Measurements from ENCODE around the gene FOXP3.
"Not testable (repeated sequence)": the region's sequence is repeated elsewhere in the genome, so short reads cannot be mapped to it uniquely, and the experiment has no call there.

Gene FOXP3

DNA sequence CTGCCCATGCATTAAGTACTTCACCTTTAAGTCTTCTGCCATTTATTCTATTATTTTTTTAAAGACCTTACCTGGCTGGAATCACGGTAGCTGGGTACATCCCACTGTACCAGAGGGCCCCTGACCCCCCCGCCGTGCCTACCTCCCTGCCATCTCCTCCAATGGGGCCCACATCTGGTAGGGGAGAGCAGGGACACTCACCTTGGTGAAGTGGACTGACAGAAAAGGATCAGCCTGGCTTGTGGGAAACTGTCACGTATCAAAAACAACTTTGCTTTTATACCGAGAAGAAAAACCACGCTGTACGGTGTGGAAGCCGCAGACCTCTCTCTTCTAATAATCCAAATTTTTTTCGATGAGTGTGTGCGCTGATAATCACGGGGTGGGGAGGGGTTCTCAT, at the start of gene FOXP3:
Gene FOXP3, minus strand, starts transcription at position 251 of the 400 bp plus-strand sequence. CDS start 6,205 bp downstream, outside the sequence.
- no peak for DNase-seq

DNA sequence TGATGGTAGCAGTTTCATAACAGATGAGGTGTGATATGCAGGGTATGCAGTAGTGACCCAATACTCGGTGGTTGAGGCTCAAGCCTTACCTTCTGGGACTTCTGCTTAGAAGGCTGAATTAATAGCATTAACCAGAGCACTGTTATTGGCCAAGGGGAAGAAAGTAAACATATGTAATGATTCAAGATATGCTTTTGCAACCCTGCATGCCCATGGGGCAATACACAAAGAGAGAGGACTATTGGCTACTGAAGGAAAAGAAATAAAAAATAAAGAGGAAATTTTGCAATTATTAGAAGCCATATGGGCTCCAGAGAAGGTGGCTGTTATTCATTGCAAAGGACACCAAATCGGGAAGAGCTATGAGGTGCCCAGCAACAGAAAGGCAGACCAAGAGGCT, 47.7 kb upstream of the FOXP3 start:
- no peak for DNase-seq

- DNase-seq, result no peak
Observed at GRCh38 chrX:49310371-49310770, 45.9 kb upstream of the FOXP3 start.

DNA sequence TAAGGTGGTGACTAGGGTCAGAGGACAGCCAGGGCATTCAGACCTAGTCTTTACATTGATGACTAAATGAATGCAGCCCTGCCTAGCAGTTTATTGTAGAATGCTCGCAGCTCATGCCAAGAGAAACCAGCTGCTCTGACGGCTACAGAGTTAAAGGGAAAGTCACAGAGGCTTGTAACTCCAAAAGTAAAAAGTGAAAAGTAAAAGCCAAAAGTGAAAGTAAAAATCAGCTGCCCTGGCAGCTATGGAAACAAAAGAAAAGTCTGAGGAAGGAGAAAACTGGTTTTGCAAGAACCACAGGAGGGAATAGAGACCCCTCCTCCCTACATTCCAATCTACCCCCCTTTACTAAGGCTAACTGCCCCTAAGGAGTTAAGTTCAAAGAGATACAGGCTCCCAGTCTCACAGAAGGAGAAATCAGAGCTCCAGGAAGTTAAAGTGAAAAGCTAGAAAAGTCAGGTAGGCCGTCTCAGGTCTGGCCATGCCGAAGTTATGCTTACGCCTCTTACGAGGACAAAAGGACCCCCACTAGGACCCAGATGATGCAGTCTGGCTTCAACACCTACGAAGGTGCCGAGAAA, 45.0 kb upstream of the FOXP3 start:
- DNase-seq, result no peak

GRCh38 chrX:49308604-49309269, 44.2 kb upstream of the FOXP3 start:
- no peak for DNase-seq

- not testable (repeated sequence) for DNase-seq
Observed at GRCh38 chrX:49307775-49308174, 43.3 kb upstream of the FOXP3 start.

DNA sequence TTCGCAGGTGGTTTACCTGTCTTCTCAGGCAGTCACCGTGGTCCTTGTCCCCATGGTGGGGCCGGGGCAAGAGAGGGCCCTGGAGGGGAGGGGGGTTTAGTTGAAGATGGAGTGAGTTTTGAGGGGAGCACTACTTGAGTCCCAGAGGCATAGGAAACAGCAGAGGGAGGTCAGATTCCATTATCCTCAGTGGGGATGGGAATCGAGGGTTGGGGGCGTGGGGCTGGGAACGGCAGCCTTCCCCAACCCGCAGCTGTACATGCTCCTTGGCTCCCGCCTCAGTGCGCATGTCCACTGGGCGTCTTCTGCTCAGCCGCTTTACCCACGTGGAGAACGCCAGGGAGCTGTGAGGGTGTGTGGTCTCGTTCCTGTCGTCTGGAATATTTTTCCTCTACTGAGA, 38.8 kb upstream of the FOXP3 start, which contains the start of gene GAGE10:
Gene GAGE10, plus strand, starts transcription at position 301 of the 400 bp plus-strand sequence. CDS start 1,214 bp downstream, outside the sequence.
- no peak for DNase-seq

GRCh38 chrX:49300703-49301102, 36.2 kb upstream of the FOXP3 start:
- DNase-seq, result no peak

GRCh38 chrX:49299293-49299692, 34.8 kb upstream of the FOXP3 start:
- not testable (repeated sequence) for DNase-seq

DNA sequence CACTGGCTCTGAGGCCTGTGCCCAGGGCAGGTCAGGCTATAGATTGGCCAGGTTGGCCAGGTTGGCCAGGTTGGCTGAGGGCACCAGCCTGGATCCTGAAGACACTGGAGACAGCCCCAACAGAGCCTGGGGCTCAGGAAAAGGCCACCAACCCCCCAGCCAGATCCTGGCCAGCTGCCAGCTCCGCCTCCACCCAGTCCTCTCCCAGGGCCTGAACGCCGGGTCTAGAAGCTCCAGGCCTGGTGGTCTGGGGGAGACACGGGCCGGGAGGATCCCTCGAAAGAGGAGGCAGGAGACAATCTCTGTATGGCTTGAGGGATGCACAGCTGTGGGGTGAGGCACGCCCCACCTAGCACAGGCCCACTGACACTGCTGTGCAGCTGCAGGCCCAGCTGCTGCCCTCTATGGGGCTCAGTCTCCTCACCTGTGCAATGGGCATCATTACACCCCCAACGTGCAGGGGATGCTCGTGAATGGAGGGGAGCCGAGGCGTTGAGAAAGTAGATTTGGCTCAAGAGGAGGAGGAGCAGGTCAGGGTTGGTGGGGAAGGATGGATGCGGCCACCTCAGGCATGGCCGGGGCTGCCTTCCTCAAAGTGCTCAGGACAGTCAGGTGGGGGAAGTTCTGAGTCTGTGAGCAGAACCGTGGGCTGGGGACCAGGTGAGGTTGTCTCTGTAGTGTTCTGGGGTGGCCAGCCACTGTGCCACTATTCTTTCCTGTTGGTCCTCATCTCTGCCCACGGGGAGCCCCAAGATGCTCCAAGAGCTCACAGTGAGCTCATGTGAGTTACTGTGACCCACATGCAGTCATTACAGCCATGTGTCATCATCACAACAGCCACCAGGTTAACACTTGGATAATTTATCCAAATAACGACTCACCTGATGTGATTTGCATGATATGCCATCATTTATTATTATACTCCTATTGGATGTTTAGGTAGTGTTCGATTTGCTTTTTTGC, 28.2 kb upstream of the FOXP3 start:
- no peak for DNase-seq

GRCh38 chrX:49291615-49292337, 27.3 kb upstream of the FOXP3 start:
- peak; percentile 18 for DNase-seq

DNA sequence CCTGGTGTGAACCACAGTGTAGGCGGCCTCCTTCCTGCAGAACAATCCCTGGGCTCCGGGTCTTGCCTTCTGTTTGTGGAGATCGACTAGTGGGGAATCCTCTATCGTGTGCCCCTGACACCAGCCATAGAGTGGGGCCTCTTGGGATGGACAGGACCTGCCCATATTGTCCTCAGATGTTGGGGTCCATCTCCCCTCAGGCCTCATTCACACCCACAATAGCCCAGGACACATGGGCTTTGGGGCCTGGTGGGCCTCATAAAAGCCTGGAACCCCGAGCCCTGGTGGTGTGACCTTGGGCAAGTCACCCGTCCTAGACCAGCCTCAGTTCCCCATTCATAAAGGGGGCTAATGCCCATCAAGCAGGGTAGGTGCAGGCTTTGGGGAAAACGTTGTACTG, 25.7 kb upstream of the FOXP3 start:
- no peak for DNase-seq

DNA sequence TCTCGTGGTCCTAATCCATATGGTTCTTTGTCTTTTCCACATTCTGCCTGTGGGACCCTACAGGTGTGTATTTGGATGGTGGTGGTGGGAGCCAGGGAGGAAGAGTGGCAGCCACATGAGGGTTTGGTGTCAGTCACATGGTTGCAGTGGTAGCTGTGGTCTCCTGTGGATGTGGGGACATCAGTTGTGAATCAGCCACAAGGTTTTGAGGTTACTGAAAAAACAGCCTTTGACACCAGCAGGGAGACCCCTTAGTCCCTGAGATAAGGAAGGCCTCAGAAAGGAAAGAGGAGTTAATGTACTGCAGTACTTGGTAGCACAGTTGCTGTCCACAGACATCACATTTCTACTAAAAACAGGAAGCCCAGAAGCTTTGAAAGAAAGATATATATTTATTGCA, 23.2 kb upstream of the FOXP3 start:
- no peak for DNase-seq

DNA sequence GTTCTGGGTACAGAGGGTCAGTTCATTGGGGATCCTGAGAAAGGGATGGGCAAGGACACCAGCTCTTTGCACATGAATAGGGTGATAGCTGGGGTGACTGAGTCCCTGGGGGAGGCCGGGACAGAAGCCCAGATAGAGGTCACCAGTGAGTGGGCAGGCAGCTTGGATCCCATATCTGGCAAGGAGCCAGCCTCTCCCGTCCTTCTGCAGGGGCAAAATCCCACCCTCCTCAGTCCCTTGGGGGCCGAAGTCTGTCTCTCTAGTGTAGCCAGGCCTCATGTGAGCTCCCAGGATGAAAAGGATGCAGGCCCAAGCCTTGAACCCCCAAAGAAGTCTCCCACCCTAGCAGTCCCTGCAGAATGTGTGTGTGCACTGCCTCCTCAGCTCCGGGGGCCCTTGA, 22.1 kb upstream of the FOXP3 start:
- no peak for DNase-seq

GRCh38 chrX:49286136-49286535, 21.6 kb upstream of the FOXP3 start:
- no peak for DNase-seq

DNA sequence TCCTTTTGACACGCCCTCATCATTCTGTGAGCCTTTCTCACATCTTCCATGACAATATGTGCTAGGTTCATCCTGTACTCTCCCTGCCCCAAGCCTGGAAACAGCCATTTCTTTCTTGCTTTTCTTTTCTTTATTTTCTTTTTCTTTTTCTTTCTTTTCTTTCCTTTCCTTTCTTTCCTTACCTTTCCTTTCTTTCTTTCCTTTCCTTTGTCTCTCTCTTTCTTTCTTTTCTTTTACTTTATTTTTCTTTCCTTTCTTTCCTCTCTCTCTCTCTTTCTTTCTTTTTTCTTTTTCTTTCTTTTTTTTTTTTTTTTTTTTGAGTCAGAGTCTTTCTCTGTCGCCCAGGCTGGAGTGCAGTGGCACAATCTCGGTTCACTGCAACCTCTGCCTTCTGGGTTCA, 19.7 kb upstream of the FOXP3 start:
- DNase-seq, result no peak

- no peak for DNase-seq
Observed at GRCh38 chrX:49282647-49283011, 18.1 kb upstream of the FOXP3 start.

- no peak for DNase-seq
Observed at GRCh38 chrX:49278081-49278480, 13.6 kb upstream of the FOXP3 start.

DNA sequence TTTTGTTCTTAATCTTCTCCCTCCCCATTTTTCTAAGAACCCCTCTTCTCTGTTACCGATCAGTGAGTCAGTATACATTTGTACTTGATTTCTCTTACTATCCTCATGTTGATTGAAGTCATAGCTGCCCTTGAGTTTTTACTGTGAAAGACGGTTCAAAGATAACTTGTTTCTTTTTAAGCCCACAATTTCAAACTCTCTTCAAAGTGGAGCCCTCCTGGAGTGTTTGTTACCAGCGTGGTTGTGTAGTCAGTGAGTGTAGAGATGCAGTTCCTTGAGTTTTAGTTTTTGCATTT, 13.0 kb upstream of the FOXP3 start:
- no peak for DNase-seq

GRCh38 chrX:49276671-49277534, 12.4 kb upstream of the FOXP3 start:
- DNase-seq, result peak; percentile 49

DNA sequence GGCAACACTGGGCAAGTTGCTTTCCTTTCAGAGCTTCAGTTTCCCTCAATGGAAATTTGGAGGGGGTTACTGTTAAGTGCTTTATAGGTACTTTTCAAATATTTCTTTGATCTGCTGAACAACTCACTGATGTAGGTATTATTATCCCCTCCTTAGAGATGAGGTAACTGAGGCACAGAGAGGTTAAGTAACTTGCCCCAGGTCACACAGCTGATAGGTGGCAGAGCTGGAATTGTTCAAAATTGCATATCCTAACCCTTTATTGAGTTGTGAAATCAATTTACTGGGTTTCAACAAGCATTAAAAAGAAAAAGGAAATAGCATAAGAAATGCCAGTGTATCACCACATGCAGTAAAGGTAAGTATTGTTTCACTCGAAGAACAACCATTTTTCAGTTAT, 11.7 kb upstream of the FOXP3 start:
- no peak for DNase-seq

GRCh38 chrX:49273181-49273727, 8.7 kb upstream of the FOXP3 start:
- DNase-seq, result no peak
